ENCODE results near the gene PPP1R11.
A peak's percentile ranks its signal among the peaks of the same experiment; 100 is the strongest.
"Not testable (repeated sequence)": the region's sequence is repeated elsewhere in the genome, so short reads cannot be mapped to it uniquely, and the experiment has no call there.

PPP1R11 gene

GRCh38 chr6:30100154-30100553, 33.2 kb downstream of the PPP1R11 start:
- DNase-seq = no peak

DNA sequence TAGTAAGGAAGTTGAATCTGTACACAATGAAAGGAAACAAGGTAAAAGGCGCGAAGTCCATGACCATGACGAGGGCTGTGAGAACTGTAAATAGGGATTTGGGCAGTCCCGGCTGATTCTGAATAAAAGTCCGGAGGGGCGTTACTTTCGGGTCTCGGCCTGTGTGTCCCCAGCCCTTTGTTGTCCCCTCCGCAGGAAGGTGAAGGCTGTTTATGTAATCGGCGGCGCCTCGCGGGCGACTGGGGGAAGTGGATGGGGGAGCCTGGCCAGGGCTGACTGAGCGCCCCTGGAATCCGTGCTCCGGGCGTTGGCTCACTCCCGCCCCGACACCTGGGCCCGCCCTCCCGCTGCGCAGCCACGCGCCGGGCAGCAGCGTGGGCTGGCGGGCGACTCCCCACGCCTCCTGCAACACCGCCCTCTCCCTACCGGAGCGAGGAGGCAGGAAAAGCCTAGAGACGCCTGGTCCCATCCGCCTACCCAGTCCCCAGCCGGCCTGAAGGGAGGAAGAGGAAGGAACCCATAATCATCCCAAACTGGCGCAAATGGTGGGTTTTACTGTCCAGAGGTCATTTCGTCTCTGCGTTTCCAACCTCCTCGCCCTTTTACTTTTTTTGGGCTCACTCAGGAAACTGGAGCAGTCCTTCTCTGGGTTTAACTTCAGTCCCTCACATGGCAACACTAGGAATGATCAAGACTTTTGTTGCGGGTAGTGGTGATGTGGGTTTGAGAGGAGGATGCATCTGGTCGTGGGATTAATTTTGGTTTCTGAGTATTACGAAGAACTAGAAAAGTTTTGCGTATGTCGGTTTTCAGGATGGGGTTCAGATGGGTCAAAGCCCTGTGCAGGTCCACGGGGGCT, 33.8 kb downstream of the PPP1R11 start:
- no peak for DNase-seq

- peak; percentile 82 for DNase-seq
Observed at GRCh38 chr6:30101444-30102413, 34.7 kb downstream of the PPP1R11 start.

GRCh38 chr6:30102414-30102969, 35.5 kb downstream of the PPP1R11 start:
- DNase-seq = peak; percentile 55

DNA sequence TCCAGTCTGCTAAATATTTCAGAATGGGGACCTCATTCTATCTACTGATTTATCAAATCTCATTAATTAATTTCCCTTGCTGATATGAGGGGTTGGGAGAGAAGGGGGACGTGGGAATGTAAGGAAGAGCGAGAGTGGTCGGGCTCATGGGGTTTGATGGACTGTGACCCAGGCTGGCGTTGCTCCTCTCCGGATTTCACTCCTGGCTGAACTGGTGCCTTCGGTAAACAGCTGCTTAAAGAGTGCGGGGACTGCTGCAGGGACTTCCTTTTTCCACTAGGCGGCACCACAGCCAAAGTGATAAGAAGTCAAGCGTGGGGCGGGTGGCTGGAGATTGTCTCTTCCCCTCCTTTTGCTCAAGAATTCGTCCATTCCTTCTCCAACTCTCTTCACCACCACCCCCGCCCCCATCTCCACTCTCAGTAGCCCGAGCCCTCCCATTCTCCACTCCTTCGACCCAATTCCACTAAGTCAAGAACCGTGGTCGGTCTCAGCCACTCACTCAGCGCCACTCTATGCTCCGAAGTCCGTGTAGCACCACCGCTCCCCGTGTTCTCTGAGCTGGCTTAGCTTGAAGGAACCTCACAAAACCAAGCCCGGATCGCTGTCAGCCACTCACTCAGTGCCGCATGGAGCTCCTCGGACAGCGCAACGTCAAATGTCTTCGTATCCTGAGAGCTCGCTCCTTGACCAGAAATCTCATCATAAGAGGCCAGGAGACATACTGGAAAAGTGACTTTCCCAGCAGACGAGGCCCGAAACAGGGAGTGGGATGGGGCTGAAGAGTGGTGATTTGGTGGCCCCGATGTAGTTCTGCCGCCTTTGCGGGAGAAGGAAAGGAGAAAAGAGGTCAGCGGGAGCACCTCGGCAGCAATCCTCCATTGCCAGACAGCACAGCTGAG, 36.2 kb downstream of the PPP1R11 start:
- DNase-seq = peak; percentile 86

GRCh38 chr6:30103872-30104179, 36.8 kb downstream of the PPP1R11 start:
- no peak for DNase-seq

- no peak for DNase-seq
Observed at GRCh38 chr6:30104661-30105060, 37.7 kb downstream of the PPP1R11 start.

DNA sequence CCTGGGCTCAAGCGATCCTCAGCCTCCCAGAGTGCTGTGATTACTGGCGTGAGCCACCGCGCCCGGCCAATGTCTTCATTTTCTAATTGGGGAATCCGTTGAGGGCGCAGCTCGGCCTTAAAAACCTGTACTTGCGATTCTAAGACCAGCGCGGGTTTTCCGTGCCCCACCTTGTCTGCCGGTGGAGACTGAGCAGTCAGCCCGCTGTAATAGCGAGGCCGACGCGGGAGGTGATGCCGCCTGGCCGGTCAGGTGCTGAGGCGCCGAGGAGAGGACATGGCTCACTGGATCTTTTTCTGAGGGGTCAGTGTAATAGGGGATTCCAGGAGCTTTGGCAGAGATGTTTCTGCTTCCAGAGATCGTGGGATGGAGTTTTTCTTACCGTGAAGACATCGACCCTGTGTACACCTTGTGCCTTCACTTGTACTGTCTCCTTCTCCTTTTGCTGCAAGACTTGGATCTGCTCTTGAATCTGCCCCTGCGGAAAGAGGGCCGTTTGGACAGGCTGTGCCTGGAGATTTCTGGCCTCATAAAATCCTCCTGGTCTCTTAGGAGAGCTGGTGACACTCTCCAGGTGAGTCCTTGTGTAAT, 44.4 kb downstream of the PPP1R11 start:
- no peak for DNase-seq

DNA sequence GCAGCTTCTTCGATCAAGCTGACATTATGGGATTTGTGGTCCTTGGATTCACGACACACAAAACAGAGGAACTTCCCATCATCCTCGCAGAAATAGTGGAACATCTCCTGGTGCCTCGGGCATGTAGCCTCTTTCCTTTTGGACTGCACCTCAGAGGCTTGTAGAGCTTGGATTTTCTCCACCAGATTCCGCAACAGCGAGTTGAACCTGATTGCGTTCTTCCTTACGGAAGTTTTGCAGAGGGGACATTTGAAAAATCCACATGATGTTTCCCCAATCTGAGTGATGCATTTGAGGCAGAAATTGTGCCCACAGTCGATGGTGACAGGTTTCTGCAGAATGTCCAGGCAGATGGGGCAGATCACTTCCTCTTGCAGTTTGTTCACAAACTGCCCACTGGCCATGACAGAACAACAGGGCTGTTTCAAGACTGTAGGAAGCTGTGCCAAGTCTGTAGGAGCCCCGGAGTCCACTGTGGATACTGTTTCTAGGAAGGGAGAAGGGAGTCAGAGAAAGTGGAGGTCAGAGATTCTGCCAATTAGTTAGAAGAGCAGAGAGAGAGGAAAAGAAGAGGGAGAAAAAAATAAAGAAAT, 45.5 kb downstream of the PPP1R11 start:
- no peak for DNase-seq

- DNase-seq = no peak
Observed at GRCh38 chr6:30113003-30113759, 46.2 kb downstream of the PPP1R11 start, which contains the start of gene TRIM31. TRIM31 (minus strand) TSS chr6:30113090; CDS start chr6:30112805, 285 bp downstream.

DNA sequence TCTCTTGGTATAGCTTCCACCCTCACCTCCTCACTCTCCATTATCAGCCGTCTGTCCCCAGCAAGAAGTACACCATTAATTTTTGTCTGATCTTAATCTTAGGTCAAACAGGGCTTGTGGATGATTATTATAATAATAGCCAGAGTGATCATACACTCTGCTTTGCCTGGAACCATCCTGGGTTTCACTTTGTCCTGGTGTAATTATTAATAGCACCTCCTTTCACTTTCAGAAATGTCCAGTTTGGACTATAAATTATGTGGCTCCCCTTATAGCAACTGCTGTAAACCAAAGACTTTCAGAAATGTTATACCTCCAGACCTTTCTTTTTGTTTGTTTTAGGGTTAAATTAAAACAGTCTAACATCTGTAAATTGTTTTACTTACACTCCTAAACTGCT, 46.8 kb downstream of the PPP1R11 start:
- DNase-seq = no peak

DNA sequence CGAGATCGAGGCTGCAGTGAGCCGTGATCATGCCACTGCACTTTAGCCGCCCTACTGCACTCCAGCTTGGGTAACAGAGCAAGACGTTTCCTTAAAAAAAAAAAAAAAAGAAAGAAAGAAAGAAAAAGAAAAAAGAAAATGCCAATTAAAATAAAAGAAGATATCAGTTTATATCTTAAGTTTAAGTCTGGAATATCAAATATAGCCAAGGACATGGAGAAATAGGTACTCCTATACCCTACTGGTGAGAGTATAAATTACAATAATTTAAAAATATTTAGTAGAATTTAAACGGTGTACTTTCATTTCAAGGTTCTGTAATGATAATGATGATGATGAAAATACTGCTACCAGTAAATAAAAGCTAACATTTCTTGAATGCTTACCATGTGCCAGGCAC, 49.7 kb downstream of the PPP1R11 start:
- no peak for DNase-seq

- not testable (repeated sequence) for DNase-seq
Observed at GRCh38 chr6:30118691-30119090, 51.7 kb downstream of the PPP1R11 start.
